ENCODE results near the gene TXNDC17.
"Not testable (repeated sequence)": the region's sequence is repeated elsewhere in the genome, so short reads cannot be mapped to it uniquely, and the experiment has no call there.

TXNDC17 gene

GRCh38 chr17:6686026-6686425 is 45.2 kb downstream of the TXNDC17 start:
- no peak for DNase-seq

GRCh38 chr17:6688944-6689343 is 48.1 kb downstream of the TXNDC17 start:
- DNase-seq, result no peak

- DNase-seq, result no peak
These were observed 49.8 kb downstream of the TXNDC17 start for GRCh38 chr17:6690641-6691040.

GRCh38 chr17:6691546-6691945 is 50.7 kb downstream of the TXNDC17 start:
- no peak for DNase-seq

- not testable (repeated sequence) for DNase-seq
These were observed 51.1 kb downstream of the TXNDC17 start for GRCh38 chr17:6691958-6692357.

Data from CD4-positive, alpha-beta T cell treated with Interleukin-4 for 1 hour (primary cell).